GM10248 (cell line): ENCODE data around the gene IGFN1.

Source experiments
- CTCF ChIA-PET: fragments of 300-600 bp; sonication (Branson Sonifier 250); formaldehyde crosslinking; extraction: SDS; loops from one replicate; lab custom pipeline; 2021; ENCODE audit warnings: antibody characterized with exemption; lab: Yijun Ruan, JAX
- POLR2A ChIA-PET: fragments of 350-650 bp; sonication (Branson Sonifier 250); formaldehyde crosslinking; extraction: SDS; loops from one replicate; lab custom pipeline; 2020; ENCODE audit warnings: antibody characterized with exemption; lab: Yijun Ruan, JAX
- DNase-seq: peaks from one replicate; pipeline ENCODE4 v3.0.0; 2012; ENCODE audit errors: extremely low spot score
- CTCF ChIP-seq: IDR thresholded peaks from 2 replicates; pipeline ENCODE4 v1.5.1; 2012; ENCODE audit warnings: mild to moderate bottlenecking, low read depth; ENCODE audit errors: extremely low read depth, missing control alignments, control extremely low read depth

The IGFN1 gene

DNA sequence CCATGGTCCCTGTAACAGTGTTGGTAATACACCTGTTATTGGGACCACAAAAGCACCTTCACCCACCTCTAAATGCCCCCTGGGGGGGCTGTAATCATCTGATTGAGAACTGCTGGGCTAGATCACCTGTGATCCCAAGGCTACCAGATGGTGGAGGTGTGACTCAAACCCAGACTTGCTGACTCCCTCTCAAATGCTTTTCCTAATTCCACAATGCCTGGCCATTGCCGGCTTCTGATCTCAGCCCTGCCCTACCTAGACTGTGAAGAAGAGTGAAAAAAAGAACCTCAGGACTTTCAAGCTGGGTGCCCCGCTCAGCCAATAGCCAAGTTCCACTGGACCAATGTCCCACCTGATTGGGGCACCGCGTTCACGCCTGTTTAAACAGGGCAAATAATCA is 45.9 kb upstream of the IGFN1 start:
- no peak for TF ChIP-seq CTCF
- ChIA-PET POLR2A (no interaction called here), CTCF (no interaction called here)
- no peak for DNase-seq

- CTCF ChIA-PET: interaction anchor here (1.3 to 1.8 kb wide), 2 partner anchors 60 to 77 kb away, joined by 3 to 4 read pairs; no protein-coding TSS in a partner anchor
- POLR2A ChIA-PET: no interaction called here
- no peak for TF ChIP-seq CTCF
- no peak for DNase-seq
Observed at GRCh38 chr1:201145132-201145531, 45.5 kb upstream of the IGFN1 start.

GRCh38 chr1:201145816-201146215 is 44.8 kb upstream of the IGFN1 start:
- DNase-seq: no peak
- ChIA-PET CTCF (interaction anchor here (0.9 to 1.8 kb wide), 3 partner anchors 9 to 77 kb away, joined by 3 to 4 read pairs (median 3); no protein-coding TSS in a partner anchor), POLR2A (no interaction called here)
- no peak for TF ChIP-seq CTCF

DNA sequence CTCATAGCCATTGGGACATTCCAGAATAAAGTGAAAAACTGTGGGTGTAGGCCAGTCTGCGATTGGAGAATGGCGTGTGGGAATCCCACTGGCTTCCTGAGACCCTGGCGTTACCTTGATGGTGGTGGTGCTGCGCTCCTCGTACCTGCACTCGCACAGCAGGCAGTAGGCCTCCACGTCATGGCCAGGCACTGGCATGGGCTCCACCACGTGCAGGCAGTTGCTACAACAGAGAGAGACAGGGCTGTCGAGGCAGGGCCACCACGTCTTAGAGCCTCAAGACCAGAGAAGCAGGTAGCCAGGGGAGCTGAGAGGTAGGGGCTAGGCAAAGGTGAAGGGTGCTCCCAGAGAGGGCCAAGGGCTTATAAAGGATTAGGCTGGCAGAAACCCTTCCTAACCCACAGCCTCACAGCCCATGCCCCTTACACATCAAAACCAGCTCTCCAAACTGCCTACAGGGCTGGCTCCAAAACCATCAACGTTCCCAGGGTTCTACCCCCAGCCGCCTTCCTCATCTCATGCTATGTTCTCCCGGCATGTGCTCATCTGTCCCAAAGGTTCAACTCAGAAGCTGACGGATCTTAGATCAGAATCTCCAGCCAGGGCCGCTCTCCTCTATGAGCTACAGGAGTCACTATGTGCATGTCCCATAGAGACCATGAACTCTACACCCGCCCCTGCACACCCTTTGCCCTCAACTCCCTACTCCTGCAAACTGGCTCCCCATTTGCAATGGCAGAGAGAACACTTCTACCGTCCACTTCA is 43.8 kb upstream of the IGFN1 start:
- CTCF ChIA-PET: interaction anchor here (1.8 kb wide), 1 partner anchor 61 kb away, joined by 4 read pairs; no protein-coding TSS in a partner anchor
- POLR2A ChIA-PET: no interaction called here
- no peak for DNase-seq
- TF ChIP-seq CTCF: no peak

- no peak for TF ChIP-seq CTCF
- no peak for DNase-seq
- POLR2A ChIA-PET: no interaction called here
- CTCF ChIA-PET: interaction anchor here (1.5 to 1.7 kb wide), 2 partner anchors 21 to 23 kb away, joined by 4 to 16 read pairs; no protein-coding TSS in a partner anchor
Observed at GRCh38 chr1:201147396-201148015, 43.1 kb upstream of the IGFN1 start.

GRCh38 chr1:201149400-201149799 is 41.2 kb upstream of the IGFN1 start:
- DNase-seq: peak; percentile 58
- POLR2A ChIA-PET: interaction anchor here (0.7 kb wide), 1 partner anchor 205 kb away, joined by 3 read pairs; no protein-coding TSS in a partner anchor
- CTCF ChIA-PET: interaction anchor here (1.0 to 5.1 kb wide), 7 partner anchors 10 to 73 kb away, joined by 3 to 31 read pairs (median 9); no protein-coding TSS in a partner anchor
- TF ChIP-seq CTCF: peak; percentile 39
